GM13976 (cell line): ENCODE data around the gene NAALADL2.

Experiments used
- DNase-seq: peaks from one replicate; pipeline ENCODE4 v3.0.0; 2012; ENCODE audit warnings: low spot score
- in situ Hi-C: fragments of 300-500 bp; cut with MboI; formaldehyde crosslinking; loops from one replicate; pipeline ENCODE4 v1.12.0; 2022; ENCODE audit warnings: low sequenced_read_pairs, mixed read lengths, inconsistent platforms; ENCODE audit not compliant: unreplicated experiment
- TF ChIP-seq, protein P1 (sequence below): IDR thresholded peaks from 2 replicates; pipeline ENCODE4 v1.5.1; 2012; ENCODE audit warnings: borderline replicate concordance, mild to moderate bottlenecking; ENCODE audit not compliant: insufficient read depth; ENCODE audit errors: extremely low read depth, missing control alignments, control extremely low read depth

Gene NAALADL2

GRCh38 chr3:175384569-175384968, 525.4 kb downstream of the NAALADL2 start:
- TF ChIP-seq, protein P1, sequence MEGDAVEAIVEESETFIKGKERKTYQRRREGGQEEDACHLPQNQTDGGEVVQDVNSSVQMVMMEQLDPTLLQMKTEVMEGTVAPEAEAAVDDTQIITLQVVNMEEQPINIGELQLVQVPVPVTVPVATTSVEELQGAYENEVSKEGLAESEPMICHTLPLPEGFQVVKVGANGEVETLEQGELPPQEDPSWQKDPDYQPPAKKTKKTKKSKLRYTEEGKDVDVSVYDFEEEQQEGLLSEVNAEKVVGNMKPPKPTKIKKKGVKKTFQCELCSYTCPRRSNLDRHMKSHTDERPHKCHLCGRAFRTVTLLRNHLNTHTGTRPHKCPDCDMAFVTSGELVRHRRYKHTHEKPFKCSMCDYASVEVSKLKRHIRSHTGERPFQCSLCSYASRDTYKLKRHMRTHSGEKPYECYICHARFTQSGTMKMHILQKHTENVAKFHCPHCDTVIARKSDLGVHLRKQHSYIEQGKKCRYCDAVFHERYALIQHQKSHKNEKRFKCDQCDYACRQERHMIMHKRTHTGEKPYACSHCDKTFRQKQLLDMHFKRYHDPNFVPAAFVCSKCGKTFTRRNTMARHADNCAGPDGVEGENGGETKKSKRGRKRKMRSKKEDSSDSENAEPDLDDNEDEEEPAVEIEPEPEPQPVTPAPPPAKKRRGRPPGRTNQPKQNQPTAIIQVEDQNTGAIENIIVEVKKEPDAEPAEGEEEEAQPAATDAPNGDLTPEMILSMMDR: no peak
- in situ Hi-C loops: no loop called here
- DNase-seq: no peak

- in situ Hi-C loops: no loop called here
- TF ChIP-seq, protein P1: no peak
- no peak for DNase-seq
Observed at GRCh38 chr3:175386630-175387029, 527.5 kb downstream of the NAALADL2 start.

DNA sequence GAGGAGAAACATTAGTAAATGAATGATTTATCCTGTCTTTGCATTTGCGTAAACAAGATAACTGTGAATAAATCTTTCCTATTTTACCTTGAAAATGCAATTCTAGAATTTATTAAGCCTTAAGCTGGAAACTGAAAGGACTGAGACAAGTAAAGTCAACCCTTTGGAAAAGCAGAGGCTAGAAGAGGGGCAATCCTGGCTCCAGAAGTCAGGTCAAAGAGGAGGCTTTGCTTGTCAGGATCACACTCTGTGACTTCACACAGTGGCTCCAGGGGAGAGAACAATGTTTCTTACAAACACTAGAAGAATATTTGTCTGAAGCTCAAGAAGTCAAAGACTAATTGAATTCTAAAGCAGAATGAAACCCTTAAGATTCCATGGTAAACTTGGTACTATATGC, 530.4 kb downstream of the NAALADL2 start:
- no peak for DNase-seq
- TF ChIP-seq, protein P1: no peak
- in situ Hi-C loops: no loop called here

DNA sequence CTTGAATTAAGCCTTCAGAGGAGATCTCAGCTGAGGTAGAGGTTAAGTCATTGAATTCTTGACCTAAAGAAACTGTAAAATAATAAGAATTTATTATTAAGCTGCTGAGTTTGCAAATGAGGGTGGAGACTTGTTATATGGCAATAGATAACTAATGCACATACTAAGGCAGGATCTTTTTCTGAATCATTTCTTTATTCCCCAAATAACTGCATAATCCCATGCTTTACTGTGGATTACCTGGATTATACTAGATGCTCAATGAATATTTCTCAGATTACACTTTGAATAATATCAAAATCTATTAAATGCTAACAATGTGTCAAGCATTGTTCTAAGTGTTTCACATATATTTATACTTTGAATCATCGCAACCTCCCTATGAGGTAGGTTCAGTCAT, 532.5 kb downstream of the NAALADL2 start:
- TF ChIP-seq, protein P1: no peak
- DNase-seq: no peak
- in situ Hi-C loops: no loop called here

GRCh38 chr3:175392653-175393052, 533.5 kb downstream of the NAALADL2 start:
- DNase-seq: peak; percentile 12
- in situ Hi-C loops: no loop called here

DNA sequence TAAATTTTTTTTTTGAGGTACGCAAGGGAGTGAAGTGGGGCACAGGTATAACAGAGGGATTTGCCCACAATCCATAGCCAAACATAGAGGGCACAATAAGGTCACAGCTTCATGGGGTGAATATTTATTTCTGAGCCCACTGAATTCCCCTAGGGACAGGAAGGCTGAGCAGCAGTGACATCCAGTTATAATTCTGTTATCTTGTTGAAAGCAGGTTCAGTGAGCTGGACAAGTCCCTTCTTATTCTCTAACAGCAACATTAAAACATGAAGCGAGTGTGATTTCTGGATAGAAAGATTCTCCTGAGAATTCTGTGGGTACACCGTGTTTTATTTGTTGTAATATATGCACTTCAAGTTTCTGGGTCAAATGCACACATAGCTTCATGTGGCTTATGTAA, 538.2 kb downstream of the NAALADL2 start:
- in situ Hi-C loops: no loop called here
- DNase-seq: no peak
- TF ChIP-seq, protein P1: no peak

More at GRCh38 chr3:175392653-175393052, 533.5 kb downstream of the NAALADL2 start:
- TF ChIP-seq, protein P1: no peak

- TF ChIP-seq, protein P1: no peak
- in situ Hi-C loops: no loop called here
- no peak for DNase-seq
Observed at GRCh38 chr3:175398676-175399075, 539.5 kb downstream of the NAALADL2 start.
